C4-2B (cell line): ENCODE results near the gene VIL1.

Experiments used
- CTCF ChIP-seq: fragments of 450-650 bp; conservative IDR thresholded peaks from 2 replicates; pipeline ENCODE4 v1.5.1; 2017; ENCODE audit warnings: mild to moderate bottlenecking
- ZFX ChIP-seq: fragments of 450-650 bp; IDR thresholded peaks from 2 replicates; pipeline ENCODE4 v1.6.1; 2017

GRCh38 chr2:218381916-218382366 is 37.0 kb upstream of the VIL1 start, which contains the start of gene SLC11A1:
- TF ChIP-seq CTCF (no peak), ZFX (no peak)
